Prostate gland (tissue), 1 donor: ENCODE data around the gene SINHCAF.

ENCODE experiments used
- POLR2A ChIP-seq: fragments of 450-650 bp; IDR thresholded peaks from one replicate; pipeline ENCODE4 v1.6.1; 2016; ENCODE audit warnings: antibody characterized with exemption, mild to moderate bottlenecking
- POLR2AphosphoS5 ChIP-seq: sonication (generic); formaldehyde crosslinking; IDR thresholded peaks from one replicate; pipeline ENCODE4 v1.6.1; 2017; ENCODE audit warnings: antibody characterized with exemption

- TF ChIP-seq POLR2A, result no peak
- TF ChIP-seq POLR2AphosphoS5, result no peak
Observed at GRCh38 chr12:31324845-31325523, 966 bp downstream of the SINHCAF start.
